ENCODE measurements around the gene ISYNA1.

- TF ChIP-seq, protein P1, sequence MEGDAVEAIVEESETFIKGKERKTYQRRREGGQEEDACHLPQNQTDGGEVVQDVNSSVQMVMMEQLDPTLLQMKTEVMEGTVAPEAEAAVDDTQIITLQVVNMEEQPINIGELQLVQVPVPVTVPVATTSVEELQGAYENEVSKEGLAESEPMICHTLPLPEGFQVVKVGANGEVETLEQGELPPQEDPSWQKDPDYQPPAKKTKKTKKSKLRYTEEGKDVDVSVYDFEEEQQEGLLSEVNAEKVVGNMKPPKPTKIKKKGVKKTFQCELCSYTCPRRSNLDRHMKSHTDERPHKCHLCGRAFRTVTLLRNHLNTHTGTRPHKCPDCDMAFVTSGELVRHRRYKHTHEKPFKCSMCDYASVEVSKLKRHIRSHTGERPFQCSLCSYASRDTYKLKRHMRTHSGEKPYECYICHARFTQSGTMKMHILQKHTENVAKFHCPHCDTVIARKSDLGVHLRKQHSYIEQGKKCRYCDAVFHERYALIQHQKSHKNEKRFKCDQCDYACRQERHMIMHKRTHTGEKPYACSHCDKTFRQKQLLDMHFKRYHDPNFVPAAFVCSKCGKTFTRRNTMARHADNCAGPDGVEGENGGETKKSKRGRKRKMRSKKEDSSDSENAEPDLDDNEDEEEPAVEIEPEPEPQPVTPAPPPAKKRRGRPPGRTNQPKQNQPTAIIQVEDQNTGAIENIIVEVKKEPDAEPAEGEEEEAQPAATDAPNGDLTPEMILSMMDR (conservative IDR thresholded peaks at IDR 0.05) = no peak
- TF ChIP-seq EZH2 (IDR thresholded peaks at IDR 0.05; ENCODE audit: low read depth) = no peak
Measured at GRCh38 chr19:18399008-18399407, 38.9 kb downstream of the ISYNA1 start.
